K562 (cell line): ENCODE results near the gene RBMS3. TPM values are rescaled to one million over a fixed set of nuclear protein-coding genes. Genes with fewer than 3 reads are reported as not detected.

Experiments
- ARNT ChIP-seq, 2 experiments: fragments of 450-650 bp; IDR thresholded peaks; 2 replicates each; pipeline ENCODE4 v1.6.1; 2016; ENCODE audit warnings: mild to moderate bottlenecking in 1 of 2
- DIDO1 ChIP-seq: fragments of 450-650 bp; IDR thresholded peaks from 2 replicates; pipeline ENCODE4 v1.6.1; 2016; ENCODE audit warnings: low read depth, missing biosample characterization, missing genetic modification characterization
- GTF2F1 ChIP-seq: IDR thresholded peaks from 2 replicates; pipeline ENCODE4 v1.6.1; 2011; ENCODE audit warnings: low read depth, low read length, improper control_type of control experiment
- NR4A1 ChIP-seq, 2 experiments: fragments of 250-450 bp in 1 of 2; fragments of 450-650 bp in 1 of 2; sonication (Bioruptor Pico) in 1 of 2; IDR thresholded peaks; 2 replicates each; pipeline versions ENCODE4 v1.4.0 to v1.6.1; 2016 to 2020; ENCODE audit warnings: mild to moderate bottlenecking in 2 of 2, missing compliant biosample characterization in 1 of 2, missing genetic modification characterization in 1 of 2, moderate library complexity in 1 of 2
- ZNF318 ChIP-seq, 2 experiments: fragments of 450-650 bp; IDR thresholded peaks; 2 replicates each; pipeline ENCODE4 v1.6.1; 2016; ENCODE audit warnings: mild to moderate bottlenecking in 2 of 2, borderline replicate concordance in 1 of 2, low read depth in 1 of 2, moderate library complexity in 1 of 2
- polyA plus RNA-seq, 8 experiments: library from polyadenylated mRNA; depleted of rRNA in 4 of 8; stranded (reverse) in 5 of 8; unstranded in 3 of 8; fragments of >200 nt; fragmentation: Nextera tagmentation in 2 of 8; fragmentation: Illumina TruSeq in 1 of 8; extraction: Ambion mirVana in 2 of 8; extraction: Trizol in 1 of 8; gene quantifications; 2 replicates each; pipeline versions ENCODE4 v1.2.1 to v1.2.3, GENCODE V29; 2011 to 2014; ENCODE audit warnings: inconsistent platforms in 1 of 8, missing spikeins in 1 of 8
- total RNA-seq, 7 experiments: library from RNA; depleted of rRNA in 6 of 7; stranded (reverse); fragments of >200 nt in 6 of 7; fragmentation: Illumina TruSeq in 2 of 7; extraction: Trizol in 2 of 7; gene quantifications; 2 replicates each; pipeline versions ENCODE4 v1.2.1 to v1.2.3, GENCODE V29; 2011 to 2021; ENCODE audit warnings: low replicate concordance in 1 of 7

RBMS3 gene
- total and polyA plus RNA-seq, 9 of the 15 experiments (the other 6 are each of a cell fraction or from before 2014, with no cell fraction given): 0.20 TPM; not detected in 8

DNA sequence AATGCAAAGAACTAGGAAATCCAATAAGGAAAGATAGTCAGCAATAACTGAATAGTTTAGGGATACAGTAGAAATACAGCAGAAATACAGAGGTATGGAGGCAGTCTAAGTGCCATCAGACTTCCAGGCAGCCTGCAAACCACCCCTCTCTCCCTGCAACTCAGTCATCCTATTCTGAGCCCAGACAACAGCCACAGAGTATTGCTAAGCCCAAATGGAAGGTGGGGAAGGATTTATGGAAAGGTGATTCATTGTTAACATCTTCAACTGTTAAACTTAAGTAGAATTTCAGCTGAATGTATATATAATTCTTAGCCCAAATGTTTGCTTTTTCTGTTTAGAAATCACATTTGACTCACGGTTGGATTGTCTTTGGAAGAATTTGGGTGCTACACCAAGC is 300.4 kb downstream of the RBMS3 start (continued):
- TF ChIP-seq ZNF318 (IDR thresholded peaks at IDR 0.05; ENCODE audit: borderline replicate concordance in 1 of 2, low read depth in 1 of 2) (no peak), NR4A1 (CRISPR knock-in tag; IDR thresholded peaks at IDR 0.05) (no peak), NR4A1 (tag; IDR thresholded peaks at IDR 0.05) (no peak), GTF2F1 (no peak), DIDO1 (tag) (no peak), ARNT (IDR thresholded peaks at IDR 0.05) (no peak)
